Lower leg skin (tissue), 3 donors: ENCODE results near the gene RGS10.

ENCODE experiments used
- CTCF ChIP-seq, 3 donors: fragments of 450-650 bp; IDR thresholded peaks; one replicate each; pipeline ENCODE4 v1.5.1; 2016; ENCODE audit warnings: antibody characterized with exemption in 3 of 3, mild to moderate bottlenecking in 3 of 3, moderate library complexity in 2 of 3
- POLR2A ChIP-seq, 2 donors: fragments of 450-650 bp; IDR thresholded peaks; one replicate each; pipeline ENCODE4 v1.6.1; 2016 to 2017; ENCODE audit warnings: antibody characterized with exemption in 2 of 2, mild to moderate bottlenecking in 1 of 2, moderate library complexity in 1 of 2

- TF ChIP-seq CTCF (IDR thresholded peaks at IDR 0.05) (no peak), POLR2A (IDR thresholded peaks at IDR 0.05) (no peak)
Observed at GRCh38 chr10:119518936-119519335, 23.6 kb downstream of the RGS10 start.
